Peyer's patch (tissue), 4 donors: Measurements from ENCODE around the gene ING1.

Experiments
- POLR2A ChIP-seq, 2 donors: fragments of 450-650 bp; IDR thresholded peaks; one replicate each; pipeline ENCODE4 v1.5.1; 2017; ENCODE audit warnings: antibody characterized with exemption in 2 of 2, mild to moderate bottlenecking in 2 of 2, moderate library complexity in 2 of 2
- TF ChIP-seq, protein P1 (sequence below), 6 experiments: fragments of 450-650 bp in 4 of 6; fragments of 200-600 bp in 2 of 6; sonication (generic) in 1 of 6; IDR thresholded peaks; one replicate each; pipeline ENCODE4 v1.5.1; 2017 to 2019; ENCODE audit warnings: antibody characterized with exemption in 6 of 6, mild to moderate bottlenecking in 3 of 6, moderate library complexity in 1 of 6

GRCh38 chr13:110666255-110666533 is 47.3 kb upstream of the ING1 start:
- TF ChIP-seq, protein P1, sequence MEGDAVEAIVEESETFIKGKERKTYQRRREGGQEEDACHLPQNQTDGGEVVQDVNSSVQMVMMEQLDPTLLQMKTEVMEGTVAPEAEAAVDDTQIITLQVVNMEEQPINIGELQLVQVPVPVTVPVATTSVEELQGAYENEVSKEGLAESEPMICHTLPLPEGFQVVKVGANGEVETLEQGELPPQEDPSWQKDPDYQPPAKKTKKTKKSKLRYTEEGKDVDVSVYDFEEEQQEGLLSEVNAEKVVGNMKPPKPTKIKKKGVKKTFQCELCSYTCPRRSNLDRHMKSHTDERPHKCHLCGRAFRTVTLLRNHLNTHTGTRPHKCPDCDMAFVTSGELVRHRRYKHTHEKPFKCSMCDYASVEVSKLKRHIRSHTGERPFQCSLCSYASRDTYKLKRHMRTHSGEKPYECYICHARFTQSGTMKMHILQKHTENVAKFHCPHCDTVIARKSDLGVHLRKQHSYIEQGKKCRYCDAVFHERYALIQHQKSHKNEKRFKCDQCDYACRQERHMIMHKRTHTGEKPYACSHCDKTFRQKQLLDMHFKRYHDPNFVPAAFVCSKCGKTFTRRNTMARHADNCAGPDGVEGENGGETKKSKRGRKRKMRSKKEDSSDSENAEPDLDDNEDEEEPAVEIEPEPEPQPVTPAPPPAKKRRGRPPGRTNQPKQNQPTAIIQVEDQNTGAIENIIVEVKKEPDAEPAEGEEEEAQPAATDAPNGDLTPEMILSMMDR (IDR thresholded peaks at IDR 0.05), result no peak
- no peak for TF ChIP-seq POLR2A (IDR thresholded peaks at IDR 0.05)
